GM23338 (cell line): ENCODE results near the gene PROX1. TPM values are rescaled to one million over a fixed set of nuclear protein-coding genes. Genes with fewer than 3 reads are reported as not detected.

Experiments
- ATAC-seq: fragments of 200-7000 bp; cut with Tn5 transposase; 3 replicates; pipeline ENCODE4 v1.9.1; 2020
- DNase-seq: peaks from one replicate; pipeline ENCODE4 v3.0.0-alpha.2; 2015; ENCODE audit warnings: low spot score
- H2AFZ ChIP-seq: fragments of 200-600 bp; sonication (generic); 2 replicates; pipeline ENCODE4 v1.8.0; 2016; ENCODE audit warnings: antibody characterized with exemption, mild to moderate bottlenecking, moderate library complexity
- H3F3A ChIP-seq: fragments of 200-600 bp; sonication (generic); replicated peaks from 2 replicates; pipeline ENCODE4 v1.8.0; 2017; ENCODE audit warnings: antibody characterized with exemption, mixed run types, low read depth
- H3K27ac ChIP-seq: fragments of 200-600 bp; sonication (generic); 2 replicates; pipeline ENCODE4 v1.6.1; 2016; ENCODE audit warnings: low read depth
- H3K27me3 ChIP-seq: fragments of 200-600 bp; sonication (generic); 2 replicates; pipeline ENCODE4 v1.8.0; 2016; ENCODE audit warnings: mild to moderate bottlenecking, mixed run types, moderate library complexity; ENCODE audit not compliant: insufficient read depth
- H3K36me3 ChIP-seq: fragments of 200-600 bp; sonication (generic); 2 replicates; pipeline ENCODE4 v1.8.0; 2016; ENCODE audit warnings: mild to moderate bottlenecking; ENCODE audit not compliant: insufficient read depth
- H3K4me1 ChIP-seq: fragments of 200-600 bp; sonication (generic); 2 replicates; pipeline ENCODE4 v1.8.0; 2016; ENCODE audit warnings: mild to moderate bottlenecking, moderate library complexity; ENCODE audit not compliant: insufficient read depth
- H3K4me2 ChIP-seq: fragments of 200-600 bp; sonication (generic); 2 replicates; pipeline ENCODE4 v1.7.1; 2017; ENCODE audit warnings: mixed run types
- H3K4me3 ChIP-seq: fragments of 200-600 bp; sonication (generic); 2 replicates; pipeline ENCODE4 v1.6.1; 2016; ENCODE audit warnings: mixed run types
- H3K79me2 ChIP-seq: fragments of 200-600 bp; sonication (generic); replicated peaks from 2 replicates; pipeline ENCODE4 v1.8.0; 2017; ENCODE audit warnings: mild to moderate bottlenecking; ENCODE audit not compliant: insufficient read depth
- H3K9me2 ChIP-seq: fragments of 200-600 bp; sonication (generic); 2 replicates; pipeline ENCODE4 v1.8.0; 2017; ENCODE audit not compliant: insufficient read depth
- H4K20me1 ChIP-seq: fragments of 200-600 bp; sonication (generic); replicated peaks from 2 replicates; pipeline ENCODE4 v1.8.0; 2017; ENCODE audit warnings: mild to moderate bottlenecking; ENCODE audit not compliant: insufficient read depth
- H3K27ac Mint-ChIP-seq: 2 replicates; pipeline ENCODE4 v1.8.0; 2020; ENCODE audit warnings: inconsistent platforms, mild to moderate bottlenecking, moderate library complexity, mixed read lengths
- H3K27me3 Mint-ChIP-seq: 3 replicates; pipeline ENCODE4 v1.8.0; 2022; ENCODE audit warnings: low read depth, mild to moderate bottlenecking, moderate library complexity, mixed read lengths, inconsistent platforms; ENCODE audit not compliant: insufficient read depth, poor library complexity
- H3K36me3 Mint-ChIP-seq: 3 replicates; pipeline ENCODE4 v1.8.0; 2021; ENCODE audit warnings: low read depth, mild to moderate bottlenecking, inconsistent platforms, moderate library complexity, mixed read lengths
- H3K4me1 Mint-ChIP-seq: 3 replicates; pipeline ENCODE4 v1.8.0; 2020; ENCODE audit warnings: mild to moderate bottlenecking, inconsistent platforms, mixed read lengths
- H3K4me3 Mint-ChIP-seq: 3 replicates; pipeline ENCODE4 v1.8.0; 2021; ENCODE audit warnings: moderate library complexity, mild to moderate bottlenecking, inconsistent platforms, mixed read lengths
- H3K9me3 Mint-ChIP-seq: 3 replicates; pipeline ENCODE4 v1.8.0; 2020; ENCODE audit warnings: moderate library complexity, mild to moderate bottlenecking, inconsistent platforms, mixed read lengths
- CREB1 ChIP-seq: fragments of 250-450 bp; sonication (Bioruptor Pico); IDR thresholded peaks from 2 replicates; pipeline ENCODE4 v1.5.0; 2020; ENCODE audit warnings: low read depth, mild to moderate bottlenecking, moderate library complexity
- POLR2AphosphoS5 ChIP-seq: IDR thresholded peaks from 2 replicates; pipeline ENCODE4 v1.6.1; 2016; ENCODE audit warnings: antibody characterized with exemption, low read depth
- STAT1 ChIP-seq: IDR thresholded peaks from one replicate; pipeline ENCODE4 v1.6.1; 2016; ENCODE audit warnings: antibody characterized with exemption; ENCODE audit not compliant: unreplicated experiment
- ZNF331 ChIP-seq: fragments of 250-450 bp; sonication (Bioruptor Pico); IDR thresholded peaks from 2 replicates; pipeline ENCODE4 v1.5.0; 2020; ENCODE audit warnings: low read depth, mild to moderate bottlenecking, moderate library complexity
- polyA plus RNA-seq: library from polyadenylated mRNA; unstranded; fragments of >200 nt; fragmentation: Nextera tagmentation; extraction: Ambion mirVana; gene quantifications from 2 replicates; pipeline ENCODE4 v1.2.1, GENCODE V29; 2016
- total RNA-seq: library from RNA; depleted of rRNA; stranded (reverse); fragments of >200 nt; shearing (Covaris generic); gene quantifications from 2 replicates; pipeline ENCODE4 v1.2.3, GENCODE V29; 2014
- TF ChIP-seq, protein P1 (sequence below), 2 experiments: fragments of 200-600 bp in 1 of 2; sonication (generic) in 1 of 2; conservative IDR thresholded peaks; 2 replicates each; pipeline versions ENCODE4 v1.5.1 to v1.6.1; 2016 to 2017; ENCODE audit warnings: antibody characterized with exemption in 2 of 2, low read depth in 2 of 2, mild to moderate bottlenecking in 2 of 2, moderate library complexity in 1 of 2
- TF ChIP-seq, protein P2 (sequence below): IDR thresholded peaks from one replicate; pipeline ENCODE4 v1.6.1; 2018; ENCODE audit warnings: antibody characterized with exemption; ENCODE audit not compliant: unreplicated experiment

Gene PROX1
- total and polyA plus RNA-seq, 2 experiments from 2014 or later: 0.49 to 0.66 TPM

DNA sequence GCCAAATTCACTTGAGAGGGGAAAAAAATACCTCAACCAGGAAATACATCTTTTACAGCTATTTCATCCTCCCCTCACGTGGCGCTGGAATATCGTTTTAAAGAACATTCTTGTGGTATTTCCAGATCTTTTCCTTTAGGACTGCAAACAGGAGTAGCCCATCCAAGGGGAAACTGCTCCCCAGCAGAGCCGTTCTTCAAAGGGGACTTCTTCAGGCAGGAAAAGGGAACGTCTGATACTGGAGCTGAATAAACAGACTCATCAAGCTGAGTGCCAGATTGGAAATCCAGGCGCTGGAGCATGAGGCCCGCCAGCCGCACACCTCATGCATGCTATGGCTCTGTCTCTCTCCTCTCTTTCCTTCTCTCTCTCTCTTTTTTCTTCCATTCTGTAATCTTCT, 34.0 kb upstream of the PROX1 start:
- Mint-ChIP-seq H3K4me1 (no peaks in the 10 kb centered on the region), H3K4me3 (no peak overlapping the region), H3K9me3 (no peaks in the 10 kb centered on the region), H3K27ac (no peak overlapping the region), H3K36me3 (no peaks in the 10 kb centered on the region), H3K27me3 (no peaks in the 10 kb centered on the region)
- H3K4me2 ChIP-seq: no peak overlapping the region
- no peaks in the 10 kb centered on the region for H3K36me3 ChIP-seq
- H3K27ac ChIP-seq: no peak overlapping the region
- H2AFZ ChIP-seq: peak overlapping the region; percentile 39; the same call in 1 of the 2 replicates
- TF ChIP-seq, protein P1, sequence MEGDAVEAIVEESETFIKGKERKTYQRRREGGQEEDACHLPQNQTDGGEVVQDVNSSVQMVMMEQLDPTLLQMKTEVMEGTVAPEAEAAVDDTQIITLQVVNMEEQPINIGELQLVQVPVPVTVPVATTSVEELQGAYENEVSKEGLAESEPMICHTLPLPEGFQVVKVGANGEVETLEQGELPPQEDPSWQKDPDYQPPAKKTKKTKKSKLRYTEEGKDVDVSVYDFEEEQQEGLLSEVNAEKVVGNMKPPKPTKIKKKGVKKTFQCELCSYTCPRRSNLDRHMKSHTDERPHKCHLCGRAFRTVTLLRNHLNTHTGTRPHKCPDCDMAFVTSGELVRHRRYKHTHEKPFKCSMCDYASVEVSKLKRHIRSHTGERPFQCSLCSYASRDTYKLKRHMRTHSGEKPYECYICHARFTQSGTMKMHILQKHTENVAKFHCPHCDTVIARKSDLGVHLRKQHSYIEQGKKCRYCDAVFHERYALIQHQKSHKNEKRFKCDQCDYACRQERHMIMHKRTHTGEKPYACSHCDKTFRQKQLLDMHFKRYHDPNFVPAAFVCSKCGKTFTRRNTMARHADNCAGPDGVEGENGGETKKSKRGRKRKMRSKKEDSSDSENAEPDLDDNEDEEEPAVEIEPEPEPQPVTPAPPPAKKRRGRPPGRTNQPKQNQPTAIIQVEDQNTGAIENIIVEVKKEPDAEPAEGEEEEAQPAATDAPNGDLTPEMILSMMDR (conservative IDR thresholded peaks at IDR 0.05; ENCODE audit: low read depth in 2 of 2): no peak
- TF ChIP-seq CREB1 (CRISPR knock-in tag): no peak
- TF ChIP-seq, protein P2, sequence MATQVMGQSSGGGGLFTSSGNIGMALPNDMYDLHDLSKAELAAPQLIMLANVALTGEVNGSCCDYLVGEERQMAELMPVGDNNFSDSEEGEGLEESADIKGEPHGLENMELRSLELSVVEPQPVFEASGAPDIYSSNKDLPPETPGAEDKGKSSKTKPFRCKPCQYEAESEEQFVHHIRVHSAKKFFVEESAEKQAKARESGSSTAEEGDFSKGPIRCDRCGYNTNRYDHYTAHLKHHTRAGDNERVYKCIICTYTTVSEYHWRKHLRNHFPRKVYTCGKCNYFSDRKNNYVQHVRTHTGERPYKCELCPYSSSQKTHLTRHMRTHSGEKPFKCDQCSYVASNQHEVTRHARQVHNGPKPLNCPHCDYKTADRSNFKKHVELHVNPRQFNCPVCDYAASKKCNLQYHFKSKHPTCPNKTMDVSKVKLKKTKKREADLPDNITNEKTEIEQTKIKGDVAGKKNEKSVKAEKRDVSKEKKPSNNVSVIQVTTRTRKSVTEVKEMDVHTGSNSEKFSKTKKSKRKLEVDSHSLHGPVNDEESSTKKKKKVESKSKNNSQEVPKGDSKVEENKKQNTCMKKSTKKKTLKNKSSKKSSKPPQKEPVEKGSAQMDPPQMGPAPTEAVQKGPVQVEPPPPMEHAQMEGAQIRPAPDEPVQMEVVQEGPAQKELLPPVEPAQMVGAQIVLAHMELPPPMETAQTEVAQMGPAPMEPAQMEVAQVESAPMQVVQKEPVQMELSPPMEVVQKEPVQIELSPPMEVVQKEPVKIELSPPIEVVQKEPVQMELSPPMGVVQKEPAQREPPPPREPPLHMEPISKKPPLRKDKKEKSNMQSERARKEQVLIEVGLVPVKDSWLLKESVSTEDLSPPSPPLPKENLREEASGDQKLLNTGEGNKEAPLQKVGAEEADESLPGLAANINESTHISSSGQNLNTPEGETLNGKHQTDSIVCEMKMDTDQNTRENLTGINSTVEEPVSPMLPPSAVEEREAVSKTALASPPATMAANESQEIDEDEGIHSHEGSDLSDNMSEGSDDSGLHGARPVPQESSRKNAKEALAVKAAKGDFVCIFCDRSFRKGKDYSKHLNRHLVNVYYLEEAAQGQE: no peak
- TF ChIP-seq ZNF331 (CRISPR knock-in tag): no peak
- no peak for TF ChIP-seq POLR2AphosphoS5
- TF ChIP-seq STAT1: no peak
- no peaks in the 10 kb centered on the region for H4K20me1 ChIP-seq
- no peak for ATAC-seq
- no peaks in the 10 kb centered on the region for H3F3A ChIP-seq
- H3K4me1 ChIP-seq: no peaks in the 10 kb centered on the region
- H3K4me3 ChIP-seq: no peak overlapping the region
- no peak for DNase-seq
- no peaks in the 10 kb centered on the region for H3K27me3 ChIP-seq
- H3K79me2 ChIP-seq: no peaks in the 10 kb centered on the region
- H3K9me2 ChIP-seq: no peaks in the 10 kb centered on the region

DNA sequence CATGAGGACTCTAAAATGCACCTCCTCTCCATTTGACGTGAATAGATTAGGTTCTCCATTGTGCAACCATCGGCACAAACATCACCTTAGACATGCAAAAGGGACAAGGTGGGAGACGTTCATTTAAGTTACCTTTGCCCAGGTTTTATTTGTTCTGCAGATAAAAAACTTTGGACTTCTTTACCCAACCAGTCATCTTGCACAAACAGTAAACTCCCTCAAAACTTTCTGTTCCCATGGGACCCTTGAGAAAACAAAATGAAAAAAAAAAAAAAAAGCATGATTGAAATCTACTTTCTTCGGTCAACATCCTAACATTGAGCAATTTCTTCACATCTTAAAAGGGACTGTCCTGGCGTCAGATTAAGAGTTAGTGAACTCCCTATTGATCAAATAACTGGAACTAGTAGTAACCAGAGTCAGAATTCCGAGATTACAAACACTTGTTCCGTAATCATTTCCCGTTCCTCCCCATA, 31.4 kb upstream of the PROX1 start:
- no peaks in the 10 kb centered on the region for H3K9me3 Mint-ChIP-seq
- no peaks in the 10 kb centered on the region for H3K4me1 Mint-ChIP-seq
- TF ChIP-seq CREB1 (CRISPR knock-in tag): no peak
- no peak overlapping the region for H3K4me3 Mint-ChIP-seq
- Histone ChIP-seq H3K36me3 (no peaks in the 10 kb centered on the region), H3K79me2 (no peaks in the 10 kb centered on the region), H3K9me2 (no peaks in the 10 kb centered on the region; the same call in 1 of the 2 replicates), H3F3A (no peaks in the 10 kb centered on the region), H3K27me3 (no peaks in the 10 kb centered on the region), H3K4me1 (no peaks in the 10 kb centered on the region), H2AFZ (no peak overlapping the region), H3K4me3 (no peak overlapping the region), H3K4me2 (no peak overlapping the region), H4K20me1 (no peaks in the 10 kb centered on the region), H3K27ac (no peak overlapping the region)
- no peaks in the 10 kb centered on the region for H3K27me3 Mint-ChIP-seq
- H3K36me3 Mint-ChIP-seq: no peaks in the 10 kb centered on the region
- DNase-seq (no peak), ATAC-seq (no peak)
- no peak overlapping the region for H3K27ac Mint-ChIP-seq
